SW 1271 (cell line): Measurements from ENCODE around the gene KCNJ10.

Experiments used
- DNase-seq, 2 experiments: peaks; one replicate each; lab custom pipeline; 2025; lab: John Stamatoyannopoulos, UW

Gene KCNJ10

DNA sequence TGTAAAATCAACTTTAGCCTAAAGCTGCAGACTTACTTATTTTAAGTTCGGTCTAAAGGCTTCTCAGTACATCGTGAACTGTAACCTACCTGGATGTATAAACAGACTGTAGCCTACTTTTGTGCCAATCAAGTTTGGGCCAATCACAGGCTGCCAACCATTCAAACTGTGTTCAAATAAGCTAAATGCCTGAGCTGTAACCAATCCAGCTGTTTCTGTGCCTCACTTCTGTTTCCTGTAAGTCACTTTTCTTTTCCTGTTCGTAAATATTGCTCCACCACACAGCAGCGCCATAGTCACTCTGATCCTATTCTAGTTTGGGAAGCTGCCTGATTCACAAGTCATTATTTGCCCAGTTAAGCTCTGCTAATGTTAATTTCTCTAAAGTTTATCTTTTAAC, 78.4 kb downstream of the KCNJ10 start:
- no peak for DNase-seq

- DNase-seq, result no peak
These were observed 80.0 kb downstream of the KCNJ10 start for GRCh38 chr1:159990005-159990404.

DNA sequence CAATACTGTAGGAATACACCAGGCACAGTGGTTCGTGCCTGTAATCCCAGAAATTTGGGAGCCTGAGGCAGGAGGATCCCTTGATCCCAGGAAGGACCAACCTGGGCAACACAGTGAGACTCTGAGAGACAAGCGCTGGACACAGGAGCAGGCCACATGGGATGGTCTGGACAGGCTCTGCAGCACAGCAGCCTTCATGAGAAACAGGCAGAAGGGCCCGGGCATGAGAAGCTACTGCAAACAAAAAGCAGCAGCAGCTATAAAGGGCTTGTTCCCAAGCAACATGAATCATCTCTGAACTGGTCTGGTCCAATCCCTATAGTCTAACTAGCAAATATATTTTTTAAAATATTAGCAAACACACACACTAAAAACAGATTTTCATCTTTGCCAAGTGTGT, 80.4 kb downstream of the KCNJ10 start:
- no peak for DNase-seq

GRCh38 chr1:159988006-159988405, 82.0 kb downstream of the KCNJ10 start:
- DNase-seq, result no peak

DNA sequence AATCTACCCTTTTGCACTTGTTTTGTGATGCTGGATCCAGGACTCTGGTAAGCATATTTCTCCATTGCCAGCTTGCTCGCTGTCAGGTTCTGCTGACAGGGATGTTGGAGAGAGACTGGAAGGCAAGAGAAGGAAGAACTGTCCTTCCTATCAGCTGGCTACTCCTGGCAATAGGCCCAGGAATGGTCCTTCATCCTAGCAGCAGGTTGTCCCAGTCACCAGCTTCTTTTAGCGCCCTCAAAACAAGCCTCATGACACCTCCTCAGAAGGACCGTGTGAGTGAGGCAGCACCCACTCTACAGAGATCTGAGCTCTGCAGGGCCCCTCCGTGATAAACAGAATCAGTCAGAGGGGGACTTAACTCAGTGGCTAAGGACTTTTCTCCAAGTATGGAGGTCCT, 82.8 kb downstream of the KCNJ10 start:
- no peak for DNase-seq

DNA sequence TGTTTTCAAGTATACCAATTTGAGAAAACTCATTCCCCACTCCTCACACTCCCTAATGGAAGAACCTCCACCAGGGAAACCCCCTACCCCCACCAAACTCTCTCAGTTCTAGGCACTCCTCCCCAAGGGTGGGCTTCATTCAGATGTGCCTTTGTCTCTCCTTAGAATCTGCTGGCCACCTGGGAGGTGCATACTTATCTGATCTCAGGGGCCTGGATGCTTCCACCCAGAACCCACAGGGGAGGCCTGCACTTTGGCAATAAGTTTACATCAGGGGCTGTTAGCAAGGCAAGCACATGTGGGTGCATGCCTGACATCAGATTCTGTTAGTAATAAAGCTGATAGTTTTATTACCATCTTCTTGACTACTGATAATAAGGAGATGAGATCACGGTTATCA, 83.4 kb downstream of the KCNJ10 start:
- no peak for DNase-seq

GRCh38 chr1:159986093-159986492, 83.9 kb downstream of the KCNJ10 start:
- DNase-seq, result no peak

DNA sequence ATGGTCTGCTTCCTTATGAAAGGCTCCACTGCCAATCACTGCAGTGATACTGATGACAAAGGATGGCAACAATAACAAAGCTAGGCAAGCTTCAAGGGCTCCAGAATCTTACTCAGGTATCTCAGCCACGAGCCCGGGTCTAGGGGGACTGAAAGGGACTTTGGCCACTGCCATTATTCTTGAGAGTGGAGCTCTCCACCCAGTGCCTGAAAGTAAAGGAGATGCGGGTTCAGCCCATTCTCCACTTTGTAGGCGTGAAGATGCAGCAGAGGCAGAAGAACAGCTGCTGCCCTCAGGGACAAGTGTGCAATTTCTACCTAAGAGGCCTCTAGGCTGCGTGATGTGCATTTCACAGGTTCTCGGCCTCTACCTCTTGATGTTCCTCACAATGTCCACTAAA, 84.5 kb downstream of the KCNJ10 start:
- DNase-seq, result no peak

GRCh38 chr1:159983681-159984080, 86.3 kb downstream of the KCNJ10 start:
- DNase-seq, result no peak

- DNase-seq, result no peak
These were observed 87.7 kb downstream of the KCNJ10 start for GRCh38 chr1:159982280-159982679.

DNA sequence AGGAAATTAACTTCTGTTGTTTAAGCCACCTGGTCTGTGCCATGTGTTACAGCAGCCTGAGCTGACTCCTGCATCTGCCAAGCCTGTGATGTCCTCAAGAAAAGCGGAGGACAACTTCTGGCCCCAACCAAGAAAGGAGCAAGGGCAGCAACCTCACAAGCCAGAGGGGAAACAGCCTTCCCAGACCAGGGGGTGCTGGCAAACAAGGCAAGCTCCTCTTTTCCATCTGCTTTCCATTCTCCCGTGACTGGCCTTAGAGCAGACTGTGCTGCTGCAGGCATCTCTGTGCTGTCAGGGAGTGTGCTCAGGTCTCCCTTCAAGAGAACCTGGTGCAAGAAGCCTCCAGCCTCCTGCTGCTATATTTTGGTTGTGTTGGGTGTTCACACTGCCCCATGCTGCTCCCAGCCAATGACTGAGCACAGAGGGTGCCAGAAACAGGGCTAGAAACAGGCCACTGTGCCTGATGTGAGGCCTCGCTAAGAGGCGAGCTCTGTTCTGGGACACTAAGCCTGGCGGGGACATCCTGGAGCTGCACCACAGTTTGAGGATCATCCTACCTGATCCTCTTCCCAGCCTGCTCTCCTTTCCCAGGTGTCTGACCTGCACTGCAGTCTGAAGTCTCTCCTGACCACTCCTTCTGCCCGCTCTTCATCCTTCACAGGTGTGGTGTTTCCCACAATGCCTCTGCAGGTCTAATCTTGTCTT, 88.5 kb downstream of the KCNJ10 start:
- no peak for DNase-seq

GRCh38 chr1:159980786-159981185, 89.2 kb downstream of the KCNJ10 start:
- DNase-seq, result no peak

- DNase-seq, result no peak
These were observed 89.9 kb downstream of the KCNJ10 start for GRCh38 chr1:159980076-159980475.

- DNase-seq, result no peak
These were observed 90.7 kb downstream of the KCNJ10 start for GRCh38 chr1:159979257-159979656.

GRCh38 chr1:159978107-159978398, 91.9 kb downstream of the KCNJ10 start:
- DNase-seq, result no peak

- no peak for DNase-seq
These were observed 92.4 kb downstream of the KCNJ10 start for GRCh38 chr1:159977364-159978106.

DNA sequence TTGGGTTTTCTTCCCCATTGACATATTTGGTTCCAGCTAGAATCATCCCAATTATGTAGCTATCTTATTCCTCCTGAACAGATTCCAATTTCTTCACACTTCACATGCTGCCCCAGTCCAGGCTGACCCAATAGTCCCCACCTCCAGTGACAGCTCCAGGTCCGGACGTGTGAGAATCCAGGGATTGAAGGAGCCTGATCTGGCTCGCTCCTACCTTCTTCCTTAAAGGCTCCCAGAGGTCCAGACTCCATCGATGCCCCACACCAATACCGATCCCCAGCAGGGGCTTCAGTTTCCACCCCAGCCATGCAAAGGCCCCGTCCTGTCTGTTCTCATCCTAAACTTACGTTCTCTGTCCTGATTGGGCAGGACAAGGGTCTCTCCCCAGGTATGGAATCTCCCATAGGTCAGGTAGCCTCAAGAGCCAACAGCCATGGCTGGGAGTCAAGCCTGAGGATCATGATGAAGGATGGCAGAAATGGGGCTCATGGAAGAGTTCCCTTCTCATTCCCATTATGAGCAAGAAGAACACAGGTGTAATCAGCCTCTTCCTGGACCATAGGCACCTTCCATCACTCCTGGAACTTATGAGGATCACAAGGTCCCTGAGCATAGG, 95.5 kb downstream of the KCNJ10 start:
- DNase-seq, result no peak

- no peak for DNase-seq
These were observed 96.5 kb downstream of the KCNJ10 start for GRCh38 chr1:159973350-159973940.

GRCh38 chr1:159972443-159973205, 97.3 kb downstream of the KCNJ10 start:
- DNase-seq, result no peak

- DNase-seq, result no peak
These were observed 99.0 kb downstream of the KCNJ10 start for GRCh38 chr1:159970932-159971342.

DNA sequence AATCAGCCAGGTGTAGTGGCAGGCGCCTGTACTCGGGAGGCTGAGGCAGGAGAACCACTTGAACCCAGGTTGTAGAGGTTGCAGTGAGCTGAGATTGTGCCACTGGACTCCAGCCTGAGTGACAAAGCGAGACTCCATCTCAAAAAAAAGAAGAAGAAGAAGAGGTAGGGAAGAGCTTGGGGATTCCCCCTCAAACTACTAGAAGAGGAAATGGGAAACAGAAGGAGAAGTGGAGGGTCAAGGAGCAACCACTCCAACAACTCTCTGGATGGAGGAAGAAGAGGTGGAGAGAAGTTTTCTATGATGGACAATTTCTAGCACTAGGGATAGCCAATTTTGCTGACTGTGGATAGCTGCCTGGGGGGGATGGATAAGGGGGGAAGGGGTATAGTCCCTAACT, 101.1 kb downstream of the KCNJ10 start:
- DNase-seq, result no peak

GRCh38 chr1:159965263-159965662, 104.7 kb downstream of the KCNJ10 start:
- no peak for DNase-seq
